ENCODE results near the gene TSPAN18. TPM values are rescaled to one million over a fixed set of nuclear protein-coding genes. Genes with fewer than 3 reads are reported as not detected.

The TSPAN18 gene
- total and polyA plus RNA-seq, 9 donors, result 2.1 to 35.3 (median 14.4) TPM

DNA sequence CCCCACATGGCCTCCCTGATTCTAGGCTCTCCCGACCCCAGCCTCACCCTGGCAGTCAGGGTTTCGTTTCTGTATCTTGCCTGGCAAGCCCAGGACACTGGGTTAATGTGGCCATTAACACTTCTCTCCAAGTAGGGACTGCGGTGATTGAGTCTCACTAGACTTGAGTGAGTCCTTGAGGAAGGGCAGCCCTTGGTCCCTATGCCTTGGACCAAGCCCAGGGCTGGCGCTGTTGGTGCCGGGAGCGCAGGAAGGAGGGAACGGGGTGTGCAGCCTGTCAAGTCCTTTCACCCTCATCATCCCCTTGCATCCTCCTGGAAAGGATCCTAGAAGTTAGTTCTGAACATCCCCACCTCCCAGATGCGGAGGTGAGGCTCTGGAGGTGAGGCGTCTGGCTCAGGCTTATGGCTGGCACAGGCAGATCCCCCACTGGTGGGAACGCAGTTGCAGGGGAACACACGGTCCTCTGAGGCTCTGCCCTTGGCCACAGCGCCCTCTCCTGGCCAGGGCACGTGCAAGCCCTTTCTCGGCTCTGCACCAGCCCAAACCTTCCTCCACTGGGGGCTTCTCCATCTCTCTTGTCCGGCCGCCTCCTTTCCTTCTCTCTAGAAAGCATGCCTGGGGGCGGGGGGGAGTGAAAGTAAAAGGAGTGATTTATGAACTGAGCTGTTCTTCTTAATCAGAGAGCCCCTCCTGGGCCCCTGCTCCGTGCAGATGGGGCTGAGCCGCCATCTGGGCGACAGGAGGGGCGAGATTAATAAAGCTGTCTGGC, 167.3 kb downstream of the TSPAN18 start:
- no peaks in the 10 kb centered on the region for H3K27me3 ChIP-seq
- no peaks in the 10 kb centered on the region for H3K9me3 ChIP-seq
- WGBS, 3 donors, result 29 to 36% (median 36%) methylated on average over 21 of the region's 21 CpGs
- H3K4me1 ChIP-seq (ENCODE audit: insufficient read depth), result peaks cover 9% of the 10 kb centered on the region
- H3K4me3 ChIP-seq, result no peak overlapping the region
- TF ChIP-seq POLR2A (IDR thresholded peaks at IDR 0.05) (no peak), EP300 (IDR thresholded peaks at IDR 0.05) (no peak)
- TF ChIP-seq, protein P1, sequence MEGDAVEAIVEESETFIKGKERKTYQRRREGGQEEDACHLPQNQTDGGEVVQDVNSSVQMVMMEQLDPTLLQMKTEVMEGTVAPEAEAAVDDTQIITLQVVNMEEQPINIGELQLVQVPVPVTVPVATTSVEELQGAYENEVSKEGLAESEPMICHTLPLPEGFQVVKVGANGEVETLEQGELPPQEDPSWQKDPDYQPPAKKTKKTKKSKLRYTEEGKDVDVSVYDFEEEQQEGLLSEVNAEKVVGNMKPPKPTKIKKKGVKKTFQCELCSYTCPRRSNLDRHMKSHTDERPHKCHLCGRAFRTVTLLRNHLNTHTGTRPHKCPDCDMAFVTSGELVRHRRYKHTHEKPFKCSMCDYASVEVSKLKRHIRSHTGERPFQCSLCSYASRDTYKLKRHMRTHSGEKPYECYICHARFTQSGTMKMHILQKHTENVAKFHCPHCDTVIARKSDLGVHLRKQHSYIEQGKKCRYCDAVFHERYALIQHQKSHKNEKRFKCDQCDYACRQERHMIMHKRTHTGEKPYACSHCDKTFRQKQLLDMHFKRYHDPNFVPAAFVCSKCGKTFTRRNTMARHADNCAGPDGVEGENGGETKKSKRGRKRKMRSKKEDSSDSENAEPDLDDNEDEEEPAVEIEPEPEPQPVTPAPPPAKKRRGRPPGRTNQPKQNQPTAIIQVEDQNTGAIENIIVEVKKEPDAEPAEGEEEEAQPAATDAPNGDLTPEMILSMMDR (IDR thresholded peaks at IDR 0.05), result peak; percentile 52 to 72 (median 71)
- intact Hi-C loops (cut with DNase I), result loop anchor here in 2 of 4 donors (5.0 kb wide), 1 partner anchor 167 kb away; the partner anchor contains the start of gene TSPAN18 (in 2 of the 2)
- peak; percentile 60 to 85 (median 74) for DNase-seq
- no peaks in the 10 kb centered on the region for H3K36me3 ChIP-seq
- peak overlapping the region in 1 of 2 donors; percentile 54 for H3K27ac ChIP-seq

DNA sequence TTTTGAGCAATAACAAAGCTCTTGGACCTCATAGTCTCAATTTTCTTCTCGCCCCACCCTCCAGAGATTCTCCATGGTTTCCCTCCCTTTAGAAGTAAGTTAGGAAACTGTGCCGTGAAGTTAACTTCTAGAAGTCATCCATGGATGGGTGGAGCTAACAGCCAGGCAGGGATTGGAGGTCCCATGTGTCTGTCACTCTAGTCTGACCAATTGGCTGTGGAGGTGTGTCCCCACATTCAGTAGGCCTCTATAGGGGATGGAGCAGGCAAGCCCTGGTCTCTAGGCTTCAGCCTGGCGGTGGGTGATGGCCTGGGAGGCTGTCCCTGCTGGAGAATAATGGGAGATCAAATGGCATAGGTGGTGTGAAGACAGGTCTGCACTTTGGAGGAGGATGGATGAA, 173.2 kb downstream of the TSPAN18 start:
- Histone ChIP-seq H3K9me3 (no peaks in the 10 kb centered on the region), H3K4me1 (ENCODE audit: insufficient read depth) (no peaks in the 10 kb centered on the region), H3K27me3 (no peaks in the 10 kb centered on the region), H3K27ac (no peak overlapping the region), H3K36me3 (no peaks in the 10 kb centered on the region), H3K4me3 (no peak overlapping the region)
- 79 to 83% (median 80%) methylated on average over 3 of the region's 3 CpGs for whole genome bisulfite sequencing, 3 donors
- TF ChIP-seq, protein P1 (IDR thresholded peaks at IDR 0.05), result no peak
- TF ChIP-seq EP300 (IDR thresholded peaks at IDR 0.05) (no peak), POLR2A (IDR thresholded peaks at IDR 0.05) (no peak)
- DNase-seq, result no peak
- intact Hi-C loops (cut with DNase I), result loop anchor here in 2 of 4 donors (5.0 kb wide), 2 partner anchors 173 to 278 kb away; partner anchors contain the start of gene TSPAN18 (in 1 of the 2)

DNA sequence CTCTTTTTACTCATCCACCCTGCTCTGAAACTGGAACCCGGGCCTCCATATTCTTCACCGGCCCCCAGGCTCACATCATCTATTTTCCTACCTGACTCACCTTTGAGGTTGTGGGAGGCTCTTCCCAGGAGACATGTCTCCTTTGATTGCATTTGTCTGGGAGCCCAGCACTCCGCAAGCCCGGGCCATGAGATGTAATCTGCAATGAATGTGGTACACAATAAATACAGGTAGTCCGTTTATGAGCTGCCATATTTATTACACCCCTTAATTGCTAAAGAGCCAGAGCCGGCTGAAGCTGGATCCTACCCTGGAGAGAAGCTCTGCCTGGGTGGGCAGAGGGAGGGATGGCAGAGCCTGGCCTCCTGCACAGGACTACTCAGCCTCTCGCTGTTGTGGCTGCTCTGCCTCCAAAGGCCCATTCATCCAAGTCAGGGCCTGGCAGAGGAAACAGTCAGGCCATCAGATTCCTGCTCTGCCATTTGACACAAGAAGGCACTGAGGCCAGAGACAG, 174.4 kb downstream of the TSPAN18 start:
- TF ChIP-seq EP300 (IDR thresholded peaks at IDR 0.05), result no peak
- TF ChIP-seq, protein P1 (IDR thresholded peaks at IDR 0.05), result no peak
- no peak for TF ChIP-seq POLR2A (IDR thresholded peaks at IDR 0.05)
- Histone ChIP-seq H3K27ac (no peak overlapping the region), H3K4me3 (no peak overlapping the region), H3K9me3 (no peaks in the 10 kb centered on the region), H3K36me3 (no peaks in the 10 kb centered on the region), H3K27me3 (no peaks in the 10 kb centered on the region), H3K4me1 (ENCODE audit: insufficient read depth) (no peaks in the 10 kb centered on the region)
- DNase-seq, result no peak
- intact Hi-C loops (cut with DNase I), result no loop called here
- WGBS, 3 donors, result 87 to 89% (median 88%) methylated on average over 7 of the region's 7 CpGs

DNA sequence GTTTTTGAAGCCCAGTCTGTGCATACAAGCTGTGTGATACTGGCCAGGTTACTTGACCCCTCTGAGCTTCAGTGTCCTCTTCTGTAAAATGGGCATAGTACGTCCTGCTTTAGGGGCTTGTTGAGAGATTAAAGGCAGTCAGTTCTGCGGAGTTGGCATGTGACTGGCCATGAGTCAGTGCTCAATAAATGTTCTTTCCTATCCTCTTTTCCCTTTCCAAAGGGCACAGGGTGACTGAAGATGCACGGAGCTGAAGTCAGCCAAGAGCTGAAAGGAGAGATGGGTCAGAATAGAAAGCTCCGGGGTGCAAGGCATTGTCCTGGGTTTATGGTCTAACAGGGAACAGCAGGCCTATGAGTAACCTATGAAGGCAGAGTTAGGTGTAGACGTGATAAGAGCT, 175.0 kb downstream of the TSPAN18 start:
- intact Hi-C loops (cut with DNase I), result no loop called here
- H3K36me3 ChIP-seq, result no peaks in the 10 kb centered on the region
- no peak overlapping the region for H3K4me3 ChIP-seq
- H3K27ac ChIP-seq, result no peak overlapping the region
- DNase-seq, result no peak
- TF ChIP-seq POLR2A (IDR thresholded peaks at IDR 0.05) (no peak), EP300 (IDR thresholded peaks at IDR 0.05) (no peak)
- TF ChIP-seq, protein P1 (IDR thresholded peaks at IDR 0.05), result no peak
- 81 to 85% (median 82%) methylated on average over 5 of the region's 5 CpGs for WGBS, 3 donors
- H3K27me3 ChIP-seq, result no peaks in the 10 kb centered on the region
- H3K4me1 ChIP-seq (ENCODE audit: insufficient read depth), result no peaks in the 10 kb centered on the region
- H3K9me3 ChIP-seq, result no peaks in the 10 kb centered on the region

Data from ovary (tissue), 9 donors.